NCI-H2171 treated with DMSO at 0.1 percent for 48 hours (cell line): ENCODE measurements around the gene SLC1A7.

Experiments used
- DNase-seq: peaks from one replicate; lab custom pipeline; 2025; lab: John Stamatoyannopoulos, UW

SLC1A7 gene

DNA sequence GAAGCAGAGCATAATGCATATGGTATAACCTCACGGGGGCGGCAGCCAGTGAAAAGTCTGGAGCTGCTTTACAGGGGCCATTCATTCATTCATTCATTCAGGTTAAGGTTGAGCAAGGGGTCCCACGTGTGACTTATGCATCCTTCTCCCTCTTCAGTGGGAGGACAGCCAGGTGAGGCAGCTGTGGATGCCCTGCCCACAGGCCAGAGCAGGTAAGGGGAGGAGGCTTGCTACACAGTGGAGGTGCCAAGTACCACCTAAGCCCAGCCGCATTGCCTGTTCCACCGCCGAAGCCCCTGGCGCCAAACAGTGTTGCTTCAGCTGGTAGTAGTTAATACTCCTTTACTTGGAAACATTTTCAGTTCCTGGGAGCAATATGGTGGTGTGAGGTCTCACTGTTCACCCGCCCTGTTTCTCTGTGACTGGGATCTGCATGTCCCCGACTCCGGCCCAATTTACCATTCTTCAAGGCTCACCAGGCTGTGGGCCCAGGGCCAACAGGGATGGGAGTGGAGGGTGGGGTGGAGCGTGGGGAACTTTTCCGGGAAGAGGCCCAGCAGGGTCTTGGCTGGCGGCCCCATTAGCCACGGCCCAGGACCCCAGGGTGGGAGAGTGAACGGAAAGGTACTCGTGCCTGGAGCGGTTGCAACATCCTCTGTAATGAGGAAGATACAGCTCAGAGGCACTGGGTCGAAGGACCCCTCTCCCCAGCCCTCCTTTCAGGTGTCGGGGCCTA, 81.1 kb downstream of the SLC1A7 start:
- DNase-seq: no peak

DNA sequence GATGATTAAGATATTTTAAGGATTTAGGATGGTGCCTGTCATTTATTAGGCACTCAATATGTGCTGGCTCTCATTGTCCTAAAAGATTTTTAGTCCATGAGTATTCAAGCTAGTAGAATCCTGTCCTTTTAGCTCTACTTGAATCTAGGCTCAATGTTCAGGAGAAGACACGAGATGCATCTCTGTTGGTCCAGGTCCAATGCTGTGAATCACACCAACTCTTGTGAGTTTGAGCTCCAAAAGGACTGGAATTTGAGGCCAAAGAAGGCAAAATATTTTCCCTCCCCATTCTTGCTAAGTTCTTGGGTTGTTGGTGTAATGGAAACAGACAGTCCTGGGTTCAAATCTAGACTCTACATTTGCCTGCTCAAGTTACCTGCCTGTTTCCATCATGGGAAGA, 81.9 kb downstream of the SLC1A7 start:
- DNase-seq: no peak

DNA sequence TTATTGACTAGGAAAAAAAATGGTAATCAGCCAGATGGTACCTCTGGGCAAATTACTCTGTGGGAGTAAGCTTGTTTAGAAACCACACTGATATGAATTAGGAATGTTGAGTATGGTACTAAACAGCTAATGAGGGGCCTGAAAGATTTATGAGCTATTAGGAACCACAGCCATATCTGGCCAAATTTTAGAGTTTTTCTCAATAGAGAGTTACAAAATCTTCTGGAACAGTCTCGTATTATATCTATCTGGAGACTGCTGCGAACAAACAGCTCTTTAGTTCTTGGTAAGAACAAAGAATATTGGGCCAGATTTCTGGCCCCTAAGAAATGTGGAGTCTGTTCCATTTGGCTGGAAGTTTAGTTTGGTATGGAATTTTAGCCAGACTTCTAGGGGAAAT, 85.3 kb downstream of the SLC1A7 start:
- DNase-seq: peak; percentile 74

DNA sequence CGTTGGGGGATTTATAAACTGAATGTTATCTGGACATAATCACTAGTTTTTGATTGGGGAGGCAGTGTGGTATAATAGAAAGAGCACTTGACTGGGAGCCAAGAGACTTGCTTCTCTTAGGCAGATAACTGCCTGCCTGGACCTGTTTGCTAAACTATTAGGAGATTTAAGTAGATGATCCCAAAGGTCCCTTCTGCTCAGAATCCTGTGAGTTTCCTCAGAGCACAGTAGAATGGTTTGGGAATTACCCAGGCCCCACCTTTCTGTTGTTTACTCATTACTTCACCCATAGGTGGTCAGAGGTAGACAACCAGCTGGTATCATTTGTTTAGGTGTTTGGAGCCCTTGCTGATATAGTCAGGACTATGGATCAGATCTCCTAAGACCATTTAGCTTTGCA, 90.8 kb downstream of the SLC1A7 start:
- DNase-seq: peak; percentile 69

DNA sequence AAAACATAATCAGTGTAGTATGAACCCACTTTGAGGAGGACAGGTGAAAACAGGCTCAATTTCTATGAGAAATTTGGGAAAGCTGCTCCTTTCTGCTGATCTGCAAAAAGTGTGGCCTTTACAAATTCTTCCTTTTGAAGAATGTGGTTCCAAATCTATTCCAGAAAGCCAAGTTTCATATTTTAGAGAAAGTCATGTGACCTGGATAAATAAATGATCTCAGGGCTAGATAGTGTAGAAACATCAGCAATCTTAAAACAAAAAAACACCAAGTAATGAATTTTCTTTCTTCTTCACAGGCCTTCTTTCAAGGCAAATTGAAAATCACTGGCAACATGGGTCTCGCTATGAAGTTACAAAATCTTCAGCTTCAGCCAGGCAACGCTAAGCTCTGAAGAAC, 92.1 kb downstream of the SLC1A7 start:
- DNase-seq: no peak

DNA sequence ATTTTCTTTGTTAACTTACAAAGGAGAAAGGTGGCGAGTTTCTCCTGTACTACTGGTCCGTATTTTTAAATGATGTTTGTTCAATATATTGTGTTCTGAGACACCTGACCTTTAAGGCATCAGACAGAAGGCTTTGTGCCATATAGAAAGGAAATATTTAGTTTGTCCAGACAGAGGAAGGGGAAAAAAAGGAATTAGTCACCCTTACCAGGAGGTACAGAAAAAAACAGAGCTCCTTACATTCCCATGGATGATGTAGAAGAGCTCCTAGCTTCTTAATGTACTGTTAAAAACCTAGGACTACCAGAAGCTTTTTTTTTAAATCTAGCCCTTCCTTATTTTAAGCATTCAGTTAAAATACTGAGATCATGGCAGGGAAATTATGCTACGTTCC, 92.9 kb downstream of the SLC1A7 start:
- DNase-seq: no peak

DNA sequence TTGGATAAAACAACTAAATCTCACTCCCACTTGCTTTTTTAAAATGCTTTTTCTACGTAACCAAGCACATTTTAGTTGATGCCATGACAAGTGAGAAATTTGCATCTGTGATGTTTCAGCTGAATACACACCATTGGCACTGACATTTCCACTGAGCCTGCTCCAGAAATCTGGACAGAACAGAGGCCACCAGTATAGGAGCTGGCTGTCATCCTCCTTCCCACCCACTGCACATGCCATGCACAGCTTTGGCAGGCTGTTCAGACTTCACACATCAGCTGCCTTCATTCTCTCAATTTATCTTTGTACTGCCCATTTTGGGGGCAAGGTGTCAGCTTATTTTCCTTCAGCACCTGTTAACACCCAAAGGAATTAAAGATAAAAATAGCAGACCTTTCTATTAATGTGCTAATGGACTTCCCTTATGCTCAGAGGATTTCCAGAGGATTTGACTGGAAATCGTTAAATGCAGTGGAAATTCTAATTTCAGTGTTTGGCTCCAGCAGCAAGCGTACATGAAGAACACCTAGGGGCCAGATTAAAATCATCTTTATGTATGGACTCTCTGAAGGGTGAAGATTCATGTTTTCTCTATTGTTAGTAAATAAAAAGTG, 93.4 kb downstream of the SLC1A7 start:
- DNase-seq: peak; percentile 71

DNA sequence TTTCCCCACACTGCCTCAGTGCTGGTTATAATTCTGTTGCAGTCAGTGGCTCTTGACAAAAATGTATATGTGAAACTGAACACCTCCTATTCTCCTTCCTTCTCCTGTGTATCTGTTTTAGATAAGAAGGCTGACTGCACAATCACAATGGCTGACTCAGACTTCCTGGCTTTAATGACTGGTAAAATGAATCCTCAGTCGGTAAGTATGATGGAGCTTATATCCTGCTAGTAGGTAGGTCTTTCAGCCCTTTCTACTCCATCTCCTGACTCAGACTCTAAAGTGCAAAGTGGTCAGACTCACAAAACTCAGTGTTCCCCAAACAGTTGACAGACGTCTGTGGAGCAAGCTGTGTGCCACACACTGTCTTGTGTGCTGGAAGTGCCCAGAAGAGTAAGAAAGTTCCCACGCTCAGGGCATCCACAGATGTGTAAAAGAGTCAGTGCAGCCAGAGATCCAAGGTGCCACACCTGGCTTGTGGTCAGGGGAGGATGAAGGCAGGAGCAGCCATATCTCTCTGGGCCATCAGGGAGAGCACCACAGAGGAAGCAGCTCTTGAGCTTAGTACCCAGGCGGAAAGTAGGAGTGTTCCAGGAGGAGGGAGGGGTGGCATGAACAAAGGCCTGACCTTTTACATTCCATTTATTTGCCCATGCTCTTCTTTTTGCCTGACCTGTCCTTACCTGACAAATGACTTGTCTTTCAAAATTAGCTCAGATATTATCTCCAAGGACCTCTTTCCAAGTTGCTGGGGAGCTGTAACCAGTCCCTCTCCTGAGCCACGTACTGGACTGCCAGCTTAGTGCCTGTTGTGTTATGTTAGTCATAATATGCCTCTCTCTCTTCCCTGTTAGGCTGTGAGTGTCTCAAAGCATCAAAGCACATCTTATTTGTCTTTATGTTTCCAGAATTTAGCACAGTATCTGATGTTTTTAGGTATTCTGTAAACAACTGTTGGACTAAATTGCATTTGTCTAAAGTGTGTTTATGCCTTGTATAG, 94.4 kb downstream of the SLC1A7 start:
- DNase-seq: no peak

DNA sequence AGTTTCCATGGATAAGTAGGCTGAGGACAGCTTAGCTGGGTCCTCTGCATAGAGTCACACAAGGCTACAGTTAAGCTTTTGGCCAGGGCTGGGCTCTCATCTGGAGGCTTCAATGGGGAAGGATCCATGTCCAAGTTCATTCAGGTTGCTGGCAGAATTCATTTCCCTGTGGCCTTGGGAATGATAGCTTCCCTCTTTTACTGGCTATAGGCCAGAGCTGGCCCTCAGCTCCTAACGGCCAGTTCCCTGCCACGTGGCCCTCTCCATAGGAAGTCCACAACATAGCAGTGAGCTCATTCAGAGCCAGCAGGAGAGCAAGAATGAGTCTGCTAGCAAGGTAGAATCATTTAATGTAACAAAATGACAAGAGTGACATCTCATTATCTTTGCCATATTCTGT, 95.5 kb downstream of the SLC1A7 start:
- DNase-seq: no peak

DNA sequence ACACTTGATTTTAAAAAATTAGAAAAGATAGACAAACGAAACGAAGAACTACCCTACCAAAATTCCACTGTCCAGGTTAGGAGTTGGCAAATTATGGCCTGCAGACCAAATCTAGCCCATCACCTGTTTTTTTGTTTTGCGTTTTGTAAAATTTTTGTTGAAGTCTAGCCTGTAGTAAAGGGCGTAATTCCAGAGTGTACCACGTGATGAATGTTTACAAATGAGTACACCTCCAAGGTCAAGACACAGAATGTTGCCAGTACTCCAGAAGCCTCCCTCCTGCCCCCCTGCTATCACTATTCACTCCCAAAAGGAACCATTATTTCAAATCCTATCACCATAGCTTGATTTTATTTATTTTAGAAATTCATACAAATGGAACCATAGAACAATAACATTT, 97.5 kb downstream of the SLC1A7 start:
- no peak for DNase-seq

DNA sequence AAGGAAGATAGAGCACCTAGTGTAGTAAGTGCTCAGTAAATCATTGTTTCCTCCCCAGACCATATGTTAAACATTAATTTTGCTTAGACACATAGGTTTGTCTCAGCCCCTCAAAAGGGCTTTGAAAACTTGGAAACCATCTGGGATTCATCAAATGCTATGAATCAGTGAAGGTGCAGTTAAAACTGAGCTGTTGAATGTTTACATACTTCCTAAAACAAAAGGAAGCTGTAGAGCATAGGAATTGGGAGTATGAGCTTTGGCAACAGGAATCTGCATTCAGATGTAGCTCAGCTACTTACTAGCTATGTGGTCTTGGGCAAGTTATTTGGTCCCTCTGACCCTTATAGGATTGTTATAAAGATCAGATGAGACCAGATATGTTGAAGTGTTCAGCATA, 99.2 kb downstream of the SLC1A7 start:
- no peak for DNase-seq

DNA sequence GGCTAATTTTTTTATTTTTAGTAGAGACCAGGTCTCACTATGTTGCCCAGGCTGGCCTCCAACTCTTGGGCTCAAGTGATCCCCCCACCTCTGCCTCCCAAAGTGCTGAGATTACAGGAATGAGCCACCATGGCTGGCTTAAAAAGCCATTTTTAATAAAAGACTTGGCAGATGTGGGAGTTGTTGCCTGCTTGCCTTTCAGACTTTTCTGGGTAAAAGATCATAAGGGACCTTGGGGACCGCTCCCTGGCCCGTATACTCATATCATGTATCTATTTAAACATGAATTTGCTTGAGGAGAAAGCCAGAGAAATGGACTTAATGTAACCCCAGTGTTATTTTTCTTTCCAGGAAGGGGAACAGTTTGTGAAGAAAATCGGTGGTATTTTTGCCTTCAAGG, 103.9 kb downstream of the SLC1A7 start:
- DNase-seq: no peak
